ENCODE measurements around the gene ADGRV1. TPM values are rescaled to one million over a fixed set of nuclear protein-coding genes. Genes with fewer than 3 reads are reported as not detected.

Gene ADGRV1
- total RNA-seq, 1 experiment from 2014 or later, result 1.8 TPM

- DNase-seq (ENCODE audit: low read depth), result no peak
- in situ Hi-C loops (cut with HindIII; ENCODE audit: low pct_unique_long_range_greater_than_20kb, low sequenced_read_pairs), result no loop called here
These were observed 372.3 kb downstream of the ADGRV1 start for GRCh38 chr5:90930756-90931431.

- in situ Hi-C loops (cut with HindIII; ENCODE audit: low pct_unique_long_range_greater_than_20kb, low sequenced_read_pairs), result no loop called here
- peak; percentile 62 for DNase-seq (ENCODE audit: low read depth)
These were observed 373.6 kb downstream of the ADGRV1 start for GRCh38 chr5:90932052-90932699.

DNA sequence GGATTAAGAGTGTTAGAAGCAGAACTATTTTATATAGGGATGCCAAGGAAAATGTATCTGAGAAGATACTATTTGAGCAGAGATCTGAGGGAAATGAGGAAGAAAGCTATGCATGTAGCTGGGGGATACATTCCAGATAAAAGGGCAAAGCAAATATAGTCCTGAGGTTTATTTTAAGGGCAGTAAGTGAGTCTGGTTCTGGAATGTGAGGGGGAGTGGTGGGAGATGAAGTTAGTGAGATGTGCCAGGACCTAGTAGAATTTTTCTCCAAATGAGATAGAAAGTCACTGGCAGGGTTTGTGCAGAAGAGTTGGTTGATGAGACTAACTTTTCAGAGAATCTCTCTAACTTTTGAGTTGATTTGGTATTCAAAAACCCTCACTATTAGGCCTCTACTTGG, 374.7 kb downstream of the ADGRV1 start:
- no peak for DNase-seq (ENCODE audit: low read depth)
- in situ Hi-C loops (cut with HindIII; ENCODE audit: low pct_unique_long_range_greater_than_20kb, low sequenced_read_pairs), result no loop called here

DNA sequence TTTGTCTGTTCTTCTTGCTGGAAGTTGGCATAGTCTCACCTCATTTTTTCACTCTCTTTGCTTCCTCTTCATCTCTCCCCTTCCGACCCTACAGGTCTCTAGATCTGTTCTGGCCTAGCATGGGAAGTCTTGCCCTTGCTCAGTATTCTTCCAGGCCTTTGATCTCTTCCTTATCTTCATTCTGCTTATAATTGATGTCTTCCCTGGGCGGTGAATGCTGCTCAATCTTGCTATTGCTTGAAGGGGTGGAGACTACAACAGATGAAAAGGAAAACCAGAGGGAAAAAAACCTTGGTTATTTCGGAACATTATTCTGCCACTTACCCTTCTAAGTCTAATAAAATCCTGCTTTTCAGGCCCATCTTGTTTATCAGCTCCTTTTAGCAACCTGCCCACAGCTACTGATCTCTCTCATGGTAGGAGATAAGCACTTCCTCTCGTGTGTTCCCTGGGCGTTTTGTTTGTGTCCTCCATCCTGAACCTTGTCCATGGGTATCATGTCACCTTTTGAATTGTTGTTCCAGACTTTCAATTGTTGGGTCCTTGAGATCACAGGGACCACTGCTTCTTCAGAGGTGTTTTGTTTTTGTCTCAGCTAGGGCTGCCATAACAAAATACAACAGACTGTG, 375.6 kb downstream of the ADGRV1 start:
- in situ Hi-C loops (cut with HindIII; ENCODE audit: low pct_unique_long_range_greater_than_20kb, low sequenced_read_pairs), result no loop called here

DNA sequence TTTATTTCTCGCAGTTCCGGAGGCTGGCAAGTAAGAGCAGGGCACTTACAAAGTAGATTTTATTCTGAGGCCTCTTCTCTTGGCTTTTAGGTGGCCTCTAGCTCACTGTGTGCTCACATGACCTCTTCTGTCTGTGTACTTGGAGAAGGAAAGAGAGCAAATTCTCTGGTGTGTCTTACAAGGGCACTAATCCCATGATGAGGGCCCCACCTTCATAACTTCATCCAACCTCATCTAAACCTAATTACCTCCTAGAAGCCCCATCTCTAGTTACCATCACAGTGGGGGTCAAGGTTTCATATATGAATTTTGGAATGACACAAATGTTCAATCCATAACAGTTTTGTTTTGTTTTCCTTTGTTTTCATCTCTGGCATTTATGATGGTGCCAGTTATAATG, 376.1 kb downstream of the ADGRV1 start:
- in situ Hi-C loops (cut with HindIII; ENCODE audit: low pct_unique_long_range_greater_than_20kb, low sequenced_read_pairs), result no loop called here
- DNase-seq (ENCODE audit: low read depth), result no peak

More for the DNA sequence above, 375.6 kb downstream of the ADGRV1 start:
- DNase-seq (ENCODE audit: low read depth), result no peak

GRCh38 chr5:90939211-90939610, 380.6 kb downstream of the ADGRV1 start:
- in situ Hi-C loops (cut with HindIII; ENCODE audit: low pct_unique_long_range_greater_than_20kb, low sequenced_read_pairs), result no loop called here
- no peak for DNase-seq (ENCODE audit: low read depth)

- peak; percentile 70 for DNase-seq (ENCODE audit: low read depth)
- in situ Hi-C loops (cut with HindIII; ENCODE audit: low pct_unique_long_range_greater_than_20kb, low sequenced_read_pairs), result no loop called here
These were observed 381.8 kb downstream of the ADGRV1 start for GRCh38 chr5:90940227-90940995.

- in situ Hi-C loops (cut with HindIII; ENCODE audit: low pct_unique_long_range_greater_than_20kb, low sequenced_read_pairs), result no loop called here
These were observed 382.6 kb downstream of the ADGRV1 start for GRCh38 chr5:90941002-90941720.

GRCh38 chr5:90944116-90944515, 385.5 kb downstream of the ADGRV1 start:
- in situ Hi-C loops (cut with HindIII; ENCODE audit: low pct_unique_long_range_greater_than_20kb, low sequenced_read_pairs), result no loop called here
- no peak for DNase-seq (ENCODE audit: low read depth)

More at GRCh38 chr5:90941002-90941720, 382.6 kb downstream of the ADGRV1 start:
- peak; percentile 37 for DNase-seq (ENCODE audit: low read depth)

- in situ Hi-C loops (cut with HindIII; ENCODE audit: low pct_unique_long_range_greater_than_20kb, low sequenced_read_pairs), result no loop called here
- no peak for DNase-seq (ENCODE audit: low read depth)
These were observed 389.1 kb downstream of the ADGRV1 start for GRCh38 chr5:90947667-90948066.

DNA sequence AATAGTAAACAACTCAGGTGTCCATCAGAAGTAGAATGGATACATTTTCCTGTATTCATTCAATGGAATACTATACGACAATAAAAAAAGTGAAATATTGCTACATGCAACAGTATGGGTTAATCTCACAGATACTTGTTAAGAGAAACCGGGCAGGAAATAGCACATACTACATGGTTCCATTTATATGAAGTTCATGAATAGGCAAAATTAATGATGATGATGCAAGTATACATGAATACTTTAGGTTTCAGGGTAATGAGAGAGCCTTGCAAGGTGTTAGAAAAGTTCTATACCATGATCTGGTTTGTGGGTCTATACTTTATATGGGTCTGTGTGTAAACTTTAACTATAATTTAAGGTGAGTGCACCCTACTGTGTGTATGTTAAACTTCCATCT, 390.4 kb downstream of the ADGRV1 start:
- DNase-seq (ENCODE audit: low read depth), result no peak
- in situ Hi-C loops (cut with HindIII; ENCODE audit: low pct_unique_long_range_greater_than_20kb, low sequenced_read_pairs), result no loop called here

DNA sequence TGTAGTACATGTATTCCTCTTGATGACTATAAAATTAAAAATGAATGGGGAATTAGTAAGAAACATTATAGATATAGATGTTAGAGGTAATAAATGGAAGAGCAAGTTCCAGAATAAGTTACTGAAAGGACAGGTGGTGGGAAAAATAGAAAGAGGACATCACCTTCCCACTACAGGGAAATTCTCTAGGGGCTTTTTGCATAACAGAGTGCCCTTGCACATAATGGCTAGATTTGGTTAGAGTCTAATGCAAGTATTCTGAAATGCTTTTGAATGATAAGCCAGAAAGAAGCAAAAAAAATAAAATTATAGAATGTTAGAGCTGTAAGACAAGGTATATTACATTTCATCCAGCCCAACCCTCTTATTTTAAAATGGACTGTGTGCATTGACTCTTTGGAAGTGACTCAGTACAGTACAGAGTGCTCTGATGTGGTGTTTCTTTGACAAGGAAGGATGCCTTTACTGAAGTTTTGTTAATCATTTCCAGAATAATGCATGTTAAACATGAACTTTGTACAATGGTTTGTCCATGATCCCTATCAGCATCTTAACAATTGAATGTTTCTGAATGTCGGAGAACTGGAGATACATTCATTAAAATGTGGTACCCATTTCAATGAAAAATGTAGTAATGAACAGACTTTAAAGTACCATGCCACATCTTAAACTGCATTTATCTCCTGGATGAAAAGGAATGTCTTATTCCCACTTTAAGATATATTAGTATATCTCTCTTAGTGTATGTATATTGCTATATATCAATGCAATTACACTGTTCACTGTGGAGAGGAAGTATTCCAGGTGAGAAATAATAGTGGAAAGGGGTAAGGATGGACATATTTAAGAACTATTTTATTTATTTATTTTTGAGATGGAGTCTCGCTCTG, 391.1 kb downstream of the ADGRV1 start:
- in situ Hi-C loops (cut with HindIII; ENCODE audit: low pct_unique_long_range_greater_than_20kb, low sequenced_read_pairs), result no loop called here
- DNase-seq (ENCODE audit: low read depth), result peak; percentile 62

- DNase-seq (ENCODE audit: low read depth), result no peak
- in situ Hi-C loops (cut with HindIII; ENCODE audit: low pct_unique_long_range_greater_than_20kb, low sequenced_read_pairs), result no loop called here
These were observed 396.5 kb downstream of the ADGRV1 start for GRCh38 chr5:90955001-90955635.

GRCh38 chr5:90956511-90957097, 398.0 kb downstream of the ADGRV1 start:
- in situ Hi-C loops (cut with HindIII; ENCODE audit: low pct_unique_long_range_greater_than_20kb, low sequenced_read_pairs), result no loop called here
- DNase-seq (ENCODE audit: low read depth), result no peak

- DNase-seq (ENCODE audit: low read depth), result no peak
- in situ Hi-C loops (cut with HindIII; ENCODE audit: low pct_unique_long_range_greater_than_20kb, low sequenced_read_pairs), result no loop called here
These were observed 399.3 kb downstream of the ADGRV1 start for GRCh38 chr5:90957906-90958305.

DNA sequence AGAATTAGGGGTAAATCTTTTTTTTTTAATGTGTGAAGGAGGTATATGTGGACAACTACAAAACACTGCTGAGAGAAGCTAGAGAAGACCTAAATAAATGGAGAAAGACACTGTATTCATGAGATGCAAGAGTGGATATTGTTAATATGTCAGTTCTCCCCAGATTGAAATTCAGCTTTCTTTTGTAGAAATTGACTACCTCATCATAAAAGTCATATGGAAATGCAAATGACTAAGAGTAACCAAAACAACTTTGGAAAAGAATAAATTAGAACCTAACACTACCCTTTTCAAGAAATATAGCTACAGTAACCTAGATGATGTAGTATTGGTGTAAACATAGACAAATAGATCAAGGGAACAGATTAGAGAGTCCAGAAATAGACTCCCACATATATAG, 400.7 kb downstream of the ADGRV1 start:
- in situ Hi-C loops (cut with HindIII; ENCODE audit: low pct_unique_long_range_greater_than_20kb, low sequenced_read_pairs), result no loop called here
- DNase-seq (ENCODE audit: low read depth), result no peak

DNA sequence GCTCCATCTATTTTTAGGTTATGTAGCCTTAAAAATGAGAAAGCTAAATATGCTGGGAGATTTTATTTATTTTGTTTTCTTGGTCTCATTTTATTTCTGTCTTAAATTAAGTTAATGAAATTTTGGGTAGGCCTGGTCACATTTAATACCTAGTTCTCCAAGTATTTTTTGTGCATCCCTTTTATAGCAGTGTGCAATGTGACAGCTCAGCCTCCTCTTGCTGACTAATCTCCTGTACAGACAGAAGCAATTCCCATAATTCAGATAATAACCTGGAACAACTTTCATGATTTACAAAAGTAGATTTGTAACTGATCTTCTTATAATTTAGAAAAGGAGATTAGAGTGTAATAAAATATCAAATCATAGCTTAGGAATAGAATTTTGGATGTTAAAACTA, 403.9 kb downstream of the ADGRV1 start:
- in situ Hi-C loops (cut with HindIII; ENCODE audit: low pct_unique_long_range_greater_than_20kb, low sequenced_read_pairs), result no loop called here
- DNase-seq (ENCODE audit: low read depth), result no peak
